Prostate gland (tissue), 2 donors: ENCODE results near the gene SLK. TPM values are rescaled to one million over a fixed set of nuclear protein-coding genes. Genes with fewer than 3 reads are reported as not detected.

Experiments
- DNase-seq: peaks from one replicate; pipeline ENCODE4 v3.0.0-alpha.2; 2019; ENCODE audit warnings: low spot score
- H3K27ac ChIP-seq, 2 donors: fragments of 200-600 bp; sonication (generic); 2 replicates each; pipeline ENCODE4 v1.5.1; 2017 to 2019
- H3K27me3 ChIP-seq: fragments of 200-600 bp; sonication (generic); replicated peaks from 2 replicates; pipeline ENCODE4 v1.5.1; 2019; ENCODE audit not compliant: insufficient read depth
- H3K36me3 ChIP-seq, 2 donors: fragments of 200-600 bp; sonication (generic); 1 replicate in 1 of 2; 2 replicates in 1 of 2; pipeline versions ENCODE4 v1.5.1 to v1.8.1; 2017 to 2019
- H3K4me1 ChIP-seq: fragments of 200-600 bp; sonication (generic); replicated peaks from 2 replicates; pipeline ENCODE4 v1.5.1; 2019
- H3K4me3 ChIP-seq, 2 donors: fragments of 200-600 bp; sonication (generic); 2 replicates each; pipeline ENCODE4 v1.5.1; 2017 to 2019
- H3K9me3 ChIP-seq: fragments of 200-600 bp; sonication (generic); 2 replicates; pipeline ENCODE4 v1.5.1; 2017
- CTCF ChIP-seq, 4 experiments: fragments of 200-600 bp in 2 of 4; fragments of 450-650 bp in 2 of 4; sonication (generic) in 2 of 4; IDR thresholded peaks; 1 replicate in 3 of 4; 2 replicates in 1 of 4; pipeline ENCODE4 v1.5.1; 2016 to 2019; ENCODE audit warnings: antibody characterized with exemption in 4 of 4, mild to moderate bottlenecking in 2 of 4, moderate library complexity in 2 of 4
- POLR2A ChIP-seq: fragments of 450-650 bp; IDR thresholded peaks from one replicate; pipeline ENCODE4 v1.6.1; 2016; ENCODE audit warnings: antibody characterized with exemption, mild to moderate bottlenecking
- POLR2AphosphoS5 ChIP-seq: sonication (generic); formaldehyde crosslinking; IDR thresholded peaks from one replicate; pipeline ENCODE4 v1.6.1; 2017; ENCODE audit warnings: antibody characterized with exemption
- whole genome bisulfite sequencing: methylation state at CpG from one replicate; pipeline ENCODE4 v1.1.5; 2018; 5-methylcytosine and 5-hydroxymethylcytosine counted together
- intact Hi-C: fragments of 100-400 bp; cut with DNase I; formaldehyde crosslinking; loops from one replicate; pipeline ENCODE4 v1.14.2; 2022
- total RNA-seq, 2 donors: library from RNA; depleted of rRNA; stranded (reverse); fragments of >200 nt; gene quantifications; one replicate each; pipeline ENCODE4 v1.1.0, GENCODE V29; 2016

SLK gene
- total RNA-seq, 2 donors from 2014 or later, result 30.7 to 55.8 TPM

GRCh38 chr10:103936022-103936421, 30.9 kb upstream of the SLK start:
- no peaks in the 10 kb centered on the region for H3K36me3 ChIP-seq
- H3K4me3 ChIP-seq, result no peak overlapping the region
- no peaks in the 10 kb centered on the region for H3K27me3 ChIP-seq
- H3K4me1 ChIP-seq, result no peaks in the 10 kb centered on the region
- H3K9me3 ChIP-seq, result no peaks in the 10 kb centered on the region
- 90% methylated on average over 6 of the region's 6 CpGs for whole genome bisulfite sequencing
- TF ChIP-seq POLR2A, result no peak
- no peak for TF ChIP-seq POLR2AphosphoS5
- TF ChIP-seq CTCF (IDR thresholded peaks at IDR 0.05), result no peak
- DNase-seq, result no peak
- intact Hi-C loops, result no loop called here
- H3K27ac ChIP-seq, result no peak overlapping the region

GRCh38 chr10:103939522-103939921, 27.4 kb upstream of the SLK start:
- no peaks in the 10 kb centered on the region for H3K27me3 ChIP-seq
- TF ChIP-seq POLR2AphosphoS5 (no peak), CTCF (IDR thresholded peaks at IDR 0.05) (no peak), POLR2A (no peak)
- no peaks in the 10 kb centered on the region for H3K4me1 ChIP-seq
- no peak overlapping the region for H3K27ac ChIP-seq
- H3K4me3 ChIP-seq, result no peak overlapping the region
- H3K36me3 ChIP-seq, result no peaks in the 10 kb centered on the region
- intact Hi-C loops, result no loop called here
- H3K9me3 ChIP-seq, result no peaks in the 10 kb centered on the region
- no peak for DNase-seq

GRCh38 chr10:103941801-103942200, 25.1 kb upstream of the SLK start:
- TF ChIP-seq CTCF (IDR thresholded peaks at IDR 0.05) (no peak), POLR2A (no peak), POLR2AphosphoS5 (no peak)
- DNase-seq, result no peak
- Histone ChIP-seq H3K27ac (no peak overlapping the region), H3K27me3 (no peaks in the 10 kb centered on the region), H3K36me3 (no peaks in the 10 kb centered on the region), H3K9me3 (no peaks in the 10 kb centered on the region), H3K4me3 (no peak overlapping the region), H3K4me1 (no peaks in the 10 kb centered on the region)
- intact Hi-C loops, result no loop called here
- WGBS, result 79% methylated on average over 2 of the region's 2 CpGs

- H3K27me3 ChIP-seq, result no peaks in the 10 kb centered on the region
- intact Hi-C loops, result no loop called here
- 69% methylated on average over 2 of the region's 2 CpGs for WGBS
- no peak overlapping the region for H3K4me3 ChIP-seq
- TF ChIP-seq POLR2AphosphoS5, result no peak
- no peak for TF ChIP-seq CTCF (IDR thresholded peaks at IDR 0.05)
- TF ChIP-seq POLR2A, result no peak
- DNase-seq, result no peak
- H3K36me3 ChIP-seq, result no peaks in the 10 kb centered on the region
- no peaks in the 10 kb centered on the region for H3K4me1 ChIP-seq
- no peaks in the 10 kb centered on the region for H3K9me3 ChIP-seq
- no peak overlapping the region for H3K27ac ChIP-seq
Observed at GRCh38 chr10:103942866-103943265, 24.1 kb upstream of the SLK start.

- Histone ChIP-seq H3K36me3 (no peaks in the 10 kb centered on the region), H3K27ac (no peak overlapping the region), H3K9me3 (no peaks in the 10 kb centered on the region), H3K4me3 (no peak overlapping the region), H3K27me3 (no peaks in the 10 kb centered on the region), H3K4me1 (no peaks in the 10 kb centered on the region)
- 77% methylated on average over 3 of the region's 3 CpGs for WGBS
- intact Hi-C loops, result no loop called here
- no peak for DNase-seq
- TF ChIP-seq POLR2A, result no peak
- TF ChIP-seq CTCF (IDR thresholded peaks at IDR 0.05), result no peak
- no peak for TF ChIP-seq POLR2AphosphoS5
Observed at GRCh38 chr10:103947799-103948516, 19.0 kb upstream of the SLK start.
